ENCODE measurements around the gene DLG1. TPM values are rescaled to one million over a fixed set of nuclear protein-coding genes. Genes with fewer than 3 reads are reported as not detected.

Gene DLG1
- total and polyA plus RNA-seq, 2 experiments from 2014 or later: 27.6 to 98.0 TPM

DNA sequence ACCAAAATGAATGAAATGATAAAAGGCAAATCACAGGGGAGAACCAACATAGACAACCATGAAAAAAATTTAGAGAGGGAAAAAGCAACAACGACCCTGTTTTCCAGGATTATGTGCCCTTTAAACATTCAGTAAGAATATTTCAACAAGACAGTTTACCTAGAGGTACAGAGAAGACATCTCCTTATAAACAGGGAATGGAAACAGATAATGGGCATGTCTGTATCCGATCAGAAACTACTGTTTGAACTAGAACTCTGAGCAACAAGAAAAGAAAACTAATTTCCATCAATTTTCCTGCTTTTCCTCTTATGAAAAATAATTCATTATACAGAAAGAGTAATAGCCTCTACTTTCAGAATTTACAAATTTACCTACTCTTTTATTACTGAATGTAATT is 39.3 kb downstream of the DLG1 start:
- no peaks in the 10 kb centered on the region for H3K27me3 Mint-ChIP-seq (ENCODE audit: insufficient read depth, low read depth, poor library complexity)

More for the DNA sequence above, 39.3 kb downstream of the DLG1 start:
- ATAC-seq (no peak), DNase-seq (ENCODE audit: low spot score) (no peak)
- no peak for TF ChIP-seq STAT1 (IDR thresholded peaks at IDR 0.05; ENCODE audit: unreplicated experiment)
- TF ChIP-seq ZNF331 (CRISPR knock-in tag; IDR thresholded peaks at IDR 0.05; ENCODE audit: low read depth): no peak
- TF ChIP-seq JUNB (IDR thresholded peaks at IDR 0.05; ENCODE audit: unreplicated experiment): no peak
- TF ChIP-seq, protein P1, sequence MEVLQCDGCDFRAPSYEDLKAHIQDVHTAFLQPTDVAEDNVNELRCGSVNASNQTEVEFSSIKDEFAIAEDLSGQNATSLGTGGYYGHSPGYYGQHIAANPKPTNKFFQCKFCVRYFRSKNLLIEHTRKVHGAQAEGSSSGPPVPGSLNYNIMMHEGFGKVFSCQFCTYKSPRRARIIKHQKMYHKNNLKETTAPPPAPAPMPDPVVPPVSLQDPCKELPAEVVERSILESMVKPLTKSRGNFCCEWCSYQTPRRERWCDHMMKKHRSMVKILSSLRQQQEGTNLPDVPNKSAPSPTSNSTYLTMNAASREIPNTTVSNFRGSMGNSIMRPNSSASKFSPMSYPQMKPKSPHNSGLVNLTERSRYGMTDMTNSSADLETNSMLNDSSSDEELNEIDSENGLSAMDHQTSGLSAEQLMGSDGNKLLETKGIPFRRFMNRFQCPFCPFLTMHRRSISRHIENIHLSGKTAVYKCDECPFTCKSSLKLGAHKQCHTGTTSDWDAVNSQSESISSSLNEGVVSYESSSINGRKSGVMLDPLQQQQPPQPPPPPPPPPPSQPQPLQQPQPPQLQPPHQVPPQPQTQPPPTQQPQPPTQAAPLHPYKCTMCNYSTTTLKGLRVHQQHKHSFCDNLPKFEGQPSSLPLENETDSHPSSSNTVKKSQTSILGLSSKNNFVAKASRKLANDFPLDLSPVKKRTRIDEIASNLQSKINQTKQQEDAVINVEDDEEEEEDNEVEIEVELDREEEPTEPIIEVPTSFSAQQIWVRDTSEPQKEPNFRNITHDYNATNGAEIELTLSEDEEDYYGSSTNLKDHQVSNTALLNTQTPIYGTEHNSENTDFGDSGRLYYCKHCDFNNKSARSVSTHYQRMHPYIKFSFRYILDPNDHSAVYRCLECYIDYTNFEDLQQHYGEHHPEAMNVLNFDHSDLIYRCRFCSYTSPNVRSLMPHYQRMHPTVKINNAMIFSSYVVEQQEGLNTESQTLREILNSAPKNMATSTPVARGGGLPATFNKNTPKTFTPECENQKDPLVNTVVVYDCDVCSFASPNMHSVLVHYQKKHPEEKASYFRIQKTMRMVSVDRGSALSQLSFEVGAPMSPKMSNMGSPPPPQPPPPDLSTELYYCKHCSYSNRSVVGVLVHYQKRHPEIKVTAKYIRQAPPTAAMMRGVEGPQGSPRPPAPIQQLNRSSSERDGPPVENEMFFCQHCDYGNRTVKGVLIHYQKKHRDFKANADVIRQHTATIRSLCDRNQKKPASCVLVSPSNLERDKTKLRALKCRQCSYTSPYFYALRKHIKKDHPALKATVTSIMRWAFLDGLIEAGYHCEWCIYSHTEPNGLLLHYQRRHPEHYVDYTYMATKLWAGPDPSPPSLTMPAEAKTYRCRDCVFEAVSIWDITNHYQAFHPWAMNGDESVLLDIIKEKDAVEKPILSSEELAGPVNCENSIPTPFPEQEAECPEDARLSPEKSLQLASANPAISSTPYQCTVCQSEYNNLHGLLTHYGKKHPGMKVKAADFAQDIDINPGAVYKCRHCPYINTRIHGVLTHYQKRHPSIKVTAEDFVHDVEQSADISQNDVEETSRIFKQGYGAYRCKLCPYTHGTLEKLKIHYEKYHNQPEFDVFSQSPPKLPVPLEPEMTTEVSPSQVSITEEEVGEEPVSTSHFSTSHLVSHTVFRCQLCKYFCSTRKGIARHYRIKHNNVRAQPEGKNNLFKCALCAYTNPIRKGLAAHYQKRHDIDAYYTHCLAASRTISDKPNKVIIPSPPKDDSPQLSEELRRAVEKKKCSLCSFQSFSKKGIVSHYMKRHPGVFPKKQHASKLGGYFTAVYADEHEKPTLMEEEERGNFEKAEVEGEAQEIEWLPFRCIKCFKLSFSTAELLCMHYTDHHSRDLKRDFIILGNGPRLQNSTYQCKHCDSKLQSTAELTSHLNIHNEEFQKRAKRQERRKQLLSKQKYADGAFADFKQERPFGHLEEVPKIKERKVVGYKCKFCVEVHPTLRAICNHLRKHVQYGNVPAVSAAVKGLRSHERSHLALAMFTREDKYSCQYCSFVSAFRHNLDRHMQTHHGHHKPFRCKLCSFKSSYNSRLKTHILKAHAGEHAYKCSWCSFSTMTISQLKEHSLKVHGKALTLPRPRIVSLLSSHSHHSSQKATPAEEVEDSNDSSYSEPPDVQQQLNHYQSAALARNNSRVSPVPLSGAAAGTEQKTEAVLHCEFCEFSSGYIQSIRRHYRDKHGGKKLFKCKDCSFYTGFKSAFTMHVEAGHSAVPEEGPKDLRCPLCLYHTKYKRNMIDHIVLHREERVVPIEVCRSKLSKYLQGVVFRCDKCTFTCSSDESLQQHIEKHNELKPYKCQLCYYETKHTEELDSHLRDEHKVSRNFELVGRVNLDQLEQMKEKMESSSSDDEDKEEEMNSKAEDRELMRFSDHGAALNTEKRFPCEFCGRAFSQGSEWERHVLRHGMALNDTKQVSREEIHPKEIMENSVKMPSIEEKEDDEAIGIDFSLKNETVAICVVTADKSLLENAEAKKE (CRISPR knock-in tag; IDR thresholded peaks at IDR 0.05): no peak
- TF ChIP-seq CTCF (conservative IDR thresholded peaks at IDR 0.05; ENCODE audit: low read depth in 2 of 2): no peak
- TF ChIP-seq, protein P2, sequence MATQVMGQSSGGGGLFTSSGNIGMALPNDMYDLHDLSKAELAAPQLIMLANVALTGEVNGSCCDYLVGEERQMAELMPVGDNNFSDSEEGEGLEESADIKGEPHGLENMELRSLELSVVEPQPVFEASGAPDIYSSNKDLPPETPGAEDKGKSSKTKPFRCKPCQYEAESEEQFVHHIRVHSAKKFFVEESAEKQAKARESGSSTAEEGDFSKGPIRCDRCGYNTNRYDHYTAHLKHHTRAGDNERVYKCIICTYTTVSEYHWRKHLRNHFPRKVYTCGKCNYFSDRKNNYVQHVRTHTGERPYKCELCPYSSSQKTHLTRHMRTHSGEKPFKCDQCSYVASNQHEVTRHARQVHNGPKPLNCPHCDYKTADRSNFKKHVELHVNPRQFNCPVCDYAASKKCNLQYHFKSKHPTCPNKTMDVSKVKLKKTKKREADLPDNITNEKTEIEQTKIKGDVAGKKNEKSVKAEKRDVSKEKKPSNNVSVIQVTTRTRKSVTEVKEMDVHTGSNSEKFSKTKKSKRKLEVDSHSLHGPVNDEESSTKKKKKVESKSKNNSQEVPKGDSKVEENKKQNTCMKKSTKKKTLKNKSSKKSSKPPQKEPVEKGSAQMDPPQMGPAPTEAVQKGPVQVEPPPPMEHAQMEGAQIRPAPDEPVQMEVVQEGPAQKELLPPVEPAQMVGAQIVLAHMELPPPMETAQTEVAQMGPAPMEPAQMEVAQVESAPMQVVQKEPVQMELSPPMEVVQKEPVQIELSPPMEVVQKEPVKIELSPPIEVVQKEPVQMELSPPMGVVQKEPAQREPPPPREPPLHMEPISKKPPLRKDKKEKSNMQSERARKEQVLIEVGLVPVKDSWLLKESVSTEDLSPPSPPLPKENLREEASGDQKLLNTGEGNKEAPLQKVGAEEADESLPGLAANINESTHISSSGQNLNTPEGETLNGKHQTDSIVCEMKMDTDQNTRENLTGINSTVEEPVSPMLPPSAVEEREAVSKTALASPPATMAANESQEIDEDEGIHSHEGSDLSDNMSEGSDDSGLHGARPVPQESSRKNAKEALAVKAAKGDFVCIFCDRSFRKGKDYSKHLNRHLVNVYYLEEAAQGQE (IDR thresholded peaks at IDR 0.05; ENCODE audit: unreplicated experiment): no peak
- TF ChIP-seq EZH2phosphoT487 (IDR thresholded peaks at IDR 0.05; ENCODE audit: unreplicated experiment): no peak
- no peak for TF ChIP-seq NANOG (IDR thresholded peaks at IDR 0.05; ENCODE audit: borderline replicate concordance)
- no peak for TF ChIP-seq POLR2AphosphoS5 (IDR thresholded peaks at IDR 0.05; ENCODE audit: low read depth)
- TF ChIP-seq CREB1 (CRISPR knock-in tag; IDR thresholded peaks at IDR 0.05; ENCODE audit: low read depth): no peak
- no peak for TF ChIP-seq ZNF114 (CRISPR knock-in tag; IDR thresholded peaks at IDR 0.05)
- no peak for TF ChIP-seq ETS1 (IDR thresholded peaks at IDR 0.05)
- TF ChIP-seq EZH2 (IDR thresholded peaks at IDR 0.05; ENCODE audit: low read depth, unreplicated experiment): no peak
- Histone ChIP-seq H3F3A (replicated peaks; ENCODE audit: low read depth) (no peaks in the 10 kb centered on the region), H3K27ac (ENCODE audit: low read depth) (no peak overlapping the region), H3K79me2 (replicated peaks; ENCODE audit: insufficient read depth) (peaks cover 94% of the 10 kb centered on the region), H3K4me1 (ENCODE audit: insufficient read depth) (no peaks in the 10 kb centered on the region), H3K4me2 (no peak overlapping the region), H2AFZ (no peak overlapping the region), H4K20me1 (replicated peaks; ENCODE audit: insufficient read depth) (0 out of 2 replicates have a peak, but pooled peaks cover 4% of the 10 kb centered on the region), H3K9me2 (ENCODE audit: insufficient read depth) (no peaks in the 10 kb centered on the region), H3K36me3 (ENCODE audit: insufficient read depth) (no peaks in the 10 kb centered on the region), H3K27me3 (ENCODE audit: insufficient read depth) (no peaks in the 10 kb centered on the region), H3K4me3 (no peak overlapping the region)
- H3K27ac Mint-ChIP-seq: no peak overlapping the region
- no peaks in the 10 kb centered on the region for H3K9me3 Mint-ChIP-seq
- H3K4me1 Mint-ChIP-seq: peaks cover 29% of the 10 kb centered on the region; the same call in 2 of the 3 replicates
- peaks cover 2% of the 10 kb centered on the region; the same call in 1 of the 3 replicates for H3K36me3 Mint-ChIP-seq (ENCODE audit: low read depth)
- H3K4me3 Mint-ChIP-seq: no peak overlapping the region
